Ecto neural progenitor cell (in vitro differentiated cells): ENCODE measurements around the gene AGBL2.

ENCODE experiments used
- DNase-seq: peaks from one replicate; pipeline ENCODE4 v3.0.0-alpha.2; 2018; ENCODE audit warnings: low spot score

Gene AGBL2

GRCh38 chr11:47626234-47626633 lies 88.9 kb downstream of the AGBL2 start:
- DNase-seq: no peak

GRCh38 chr11:47620836-47621378 lies 94.3 kb downstream of the AGBL2 start:
- DNase-seq: no peak

- no peak for DNase-seq
Measured at GRCh38 chr11:47617417-47617809, 97.8 kb downstream of the AGBL2 start.

- DNase-seq: no peak
Measured at GRCh38 chr11:47616726-47617416, 98.3 kb downstream of the AGBL2 start.

- DNase-seq: no peak
Measured at GRCh38 chr11:47615249-47615648, 99.9 kb downstream of the AGBL2 start.

GRCh38 chr11:47611348-47611794 lies 103.8 kb downstream of the AGBL2 start:
- no peak for DNase-seq

GRCh38 chr11:47609675-47610074 lies 105.5 kb downstream of the AGBL2 start:
- DNase-seq: no peak
